MM.1S (cell line): Measurements from ENCODE around the gene P2RY6.

Source experiments
- DNase-seq: peaks from one replicate; pipeline ENCODE4 v3.0.0-alpha.2; 2015
- H2AFZ ChIP-seq: fragments of 300-600 bp; sonication (generic); 2 replicates; pipeline ENCODE4 v1.6.0; 2016; ENCODE audit warnings: antibody characterized with exemption, low read length
- H3F3A ChIP-seq: fragments of 300-600 bp; sonication (generic); 2 replicates; pipeline ENCODE4 v1.6.1; 2016; ENCODE audit warnings: mild to moderate bottlenecking, antibody characterized with exemption, low read length, moderate library complexity, mixed read lengths; ENCODE audit not compliant: insufficient read depth
- H3K27ac ChIP-seq: fragments of 300-600 bp; sonication (generic); 2 replicates; pipeline ENCODE4 v1.5.1; 2016; ENCODE audit warnings: mild to moderate bottlenecking, low read length
- H3K27me3 ChIP-seq: fragments of 300-600 bp; sonication (generic); replicated peaks from 2 replicates; pipeline ENCODE4 v1.6.0; 2016; ENCODE audit warnings: low read length; ENCODE audit not compliant: insufficient read depth
- H3K36me3 ChIP-seq: fragments of 300-600 bp; sonication (generic); replicated peaks from 2 replicates; pipeline ENCODE4 v1.6.1; 2016; ENCODE audit warnings: mild to moderate bottlenecking, low read length, mixed read lengths; ENCODE audit not compliant: insufficient read depth
- H3K4me1 ChIP-seq: fragments of 300-600 bp; sonication (generic); 2 replicates; pipeline ENCODE4 v1.6.1; 2016; ENCODE audit warnings: low read length, mixed read lengths
- H3K4me2 ChIP-seq: fragments of 300-600 bp; sonication (generic); 2 replicates; pipeline ENCODE4 v1.6.0; 2016; ENCODE audit warnings: low read depth, low read length
- H3K4me3 ChIP-seq: fragments of 300-600 bp; sonication (generic); 2 replicates; pipeline ENCODE4 v1.5.1; 2016; ENCODE audit warnings: low read length, mixed read lengths
- H3K79me2 ChIP-seq: fragments of 300-600 bp; sonication (generic); 2 replicates; pipeline ENCODE4 v1.6.1; 2016; ENCODE audit warnings: mixed run types, low read length, mixed read lengths
- H3K9ac ChIP-seq: fragments of 300-600 bp; sonication (generic); 2 replicates; pipeline ENCODE4 v1.6.1; 2016; ENCODE audit warnings: low read length, mixed read lengths
- H3K9me2 ChIP-seq: fragments of 300-600 bp; sonication (generic); replicated peaks from 2 replicates; pipeline ENCODE4 v1.6.1; 2016; ENCODE audit warnings: mild to moderate bottlenecking, low read length, mixed read lengths; ENCODE audit not compliant: insufficient read depth
- H3K9me3 ChIP-seq: fragments of 300-600 bp; sonication (generic); replicated peaks from 2 replicates; pipeline ENCODE4 v1.6.1; 2016; ENCODE audit warnings: mild to moderate bottlenecking, low read length, mixed read lengths; ENCODE audit not compliant: insufficient read depth
- H4K20me1 ChIP-seq: fragments of 300-600 bp; sonication (generic); 2 replicates; pipeline ENCODE4 v1.6.1; 2016; ENCODE audit warnings: mild to moderate bottlenecking, low read length, moderate library complexity, mixed read lengths; ENCODE audit not compliant: insufficient read depth
- CTCF ChIP-seq: fragments of 300-600 bp; sonication (generic); IDR thresholded peaks from 2 replicates; pipeline ENCODE4 v1.5.1; 2016; ENCODE audit warnings: antibody characterized with exemption, low read length, mixed read lengths
- EZH2 ChIP-seq: fragments of 300-600 bp; sonication (generic); optimal IDR thresholded peaks from 2 replicates; pipeline ENCODE3; 2017; ENCODE audit warnings: low read depth, mild to moderate bottlenecking, antibody characterized with exemption, low read length, mixed read lengths
- EZH2phosphoT487 ChIP-seq: fragments of 300-600 bp; sonication (generic); IDR thresholded peaks from 2 replicates; pipeline ENCODE4 v1.6.1; 2018; ENCODE audit warnings: antibody characterized with exemption, low read length

The P2RY6 gene

DNA sequence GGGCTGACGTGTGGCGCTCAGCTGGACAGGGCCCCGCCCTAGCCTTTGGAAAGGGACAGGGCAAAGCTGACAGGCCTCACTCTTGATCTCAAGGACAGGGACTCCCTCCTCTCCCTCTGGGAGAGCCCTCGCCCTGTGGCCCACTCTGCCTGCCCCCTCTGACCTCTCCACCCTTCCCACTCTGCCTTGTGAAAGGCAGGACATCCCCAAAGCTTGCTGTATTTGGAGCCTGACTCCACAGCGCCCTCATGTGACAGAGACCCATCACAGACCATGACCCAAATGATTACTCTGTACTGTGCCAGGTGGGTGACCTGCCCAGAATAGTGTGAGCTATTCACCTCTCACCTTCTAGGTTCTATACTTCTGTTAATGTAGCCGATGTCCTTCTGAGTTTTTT lies 35.3 kb upstream of the P2RY6 start:
- DNase-seq = peak; percentile 44
- no peak overlapping the region for H3K27ac ChIP-seq
- H3K9me3 ChIP-seq = no peaks in the 10 kb centered on the region
- no peaks in the 10 kb centered on the region for H3K36me3 ChIP-seq
- H2AFZ ChIP-seq = no peak overlapping the region
- no peak overlapping the region for H3K4me2 ChIP-seq
- no peaks in the 10 kb centered on the region for H3F3A ChIP-seq
- no peak overlapping the region for H3K9ac ChIP-seq
- no peaks in the 10 kb centered on the region for H4K20me1 ChIP-seq
- H3K9me2 ChIP-seq = no peaks in the 10 kb centered on the region
- no peaks in the 10 kb centered on the region for H3K79me2 ChIP-seq
- no peaks in the 10 kb centered on the region for H3K27me3 ChIP-seq
- H3K4me3 ChIP-seq = no peak overlapping the region
- no peaks in the 10 kb centered on the region for H3K4me1 ChIP-seq
- TF ChIP-seq CTCF = peak; percentile 71
- no peak for TF ChIP-seq EZH2phosphoT487

DNA sequence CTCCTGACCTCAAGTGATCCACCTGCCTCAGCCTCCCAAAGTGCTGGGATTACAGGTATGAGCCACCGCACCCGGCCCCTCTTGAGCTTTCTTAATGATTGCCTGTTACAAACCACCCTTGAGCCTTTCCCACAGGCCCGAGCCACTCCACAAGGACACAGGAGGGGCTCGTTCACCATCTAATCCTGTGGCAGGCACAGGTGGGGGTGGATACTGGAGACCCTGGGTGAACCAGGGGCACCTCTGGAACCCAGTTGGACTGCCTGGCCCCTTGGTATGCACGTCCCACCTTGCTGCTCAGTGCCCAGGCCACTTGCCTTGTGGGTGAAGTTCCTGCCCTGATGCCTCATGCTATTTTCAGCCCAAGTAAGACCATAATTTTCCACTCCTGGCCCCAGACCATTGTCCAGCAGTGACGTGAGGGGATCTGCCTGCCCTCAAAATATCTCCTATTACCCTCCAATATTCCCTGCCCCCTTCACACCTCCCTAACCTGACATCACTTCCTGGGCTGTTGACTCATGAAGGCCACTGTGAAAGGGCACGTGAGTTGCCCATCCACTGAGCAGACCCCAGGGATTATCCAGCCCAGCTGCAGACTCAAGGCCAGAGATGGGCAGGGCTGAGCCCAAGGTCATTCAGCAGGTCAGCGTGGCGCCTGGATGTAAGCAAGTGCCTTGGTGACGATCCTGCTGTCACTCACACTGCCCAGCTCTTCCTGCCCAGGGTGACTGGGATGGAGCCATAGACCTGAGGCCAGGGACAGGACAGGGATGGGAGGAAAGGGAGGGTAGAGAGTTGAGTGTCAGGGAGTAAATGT lies 34.5 kb upstream of the P2RY6 start:
- no peak overlapping the region for H3K9ac ChIP-seq
- H3K4me1 ChIP-seq = peaks cover 5% of the 10 kb centered on the region
- no peak for TF ChIP-seq EZH2
- no peak for TF ChIP-seq CTCF
- no peak for TF ChIP-seq EZH2phosphoT487
- H3K9me3 ChIP-seq = no peaks in the 10 kb centered on the region
- H3K4me2 ChIP-seq = no peak overlapping the region
- H3K79me2 ChIP-seq = no peaks in the 10 kb centered on the region
- H3K27ac ChIP-seq = no peak overlapping the region
- H3K9me2 ChIP-seq = no peaks in the 10 kb centered on the region
- no peak overlapping the region for H2AFZ ChIP-seq
- no peak overlapping the region for H3K4me3 ChIP-seq
- no peaks in the 10 kb centered on the region for H3F3A ChIP-seq
- H4K20me1 ChIP-seq = no peaks in the 10 kb centered on the region
- H3K27me3 ChIP-seq = no peaks in the 10 kb centered on the region
- H3K36me3 ChIP-seq = no peaks in the 10 kb centered on the region
- no peak for DNase-seq

- Histone ChIP-seq H4K20me1 (no peaks in the 10 kb centered on the region), H3K9ac (no peak overlapping the region), H3F3A (no peaks in the 10 kb centered on the region), H3K9me3 (no peaks in the 10 kb centered on the region), H3K27me3 (no peaks in the 10 kb centered on the region), H3K4me3 (no peak overlapping the region), H3K9me2 (no peaks in the 10 kb centered on the region), H3K36me3 (no peaks in the 10 kb centered on the region), H3K27ac (no peak overlapping the region), H3K79me2 (no peaks in the 10 kb centered on the region), H3K4me1 (peaks cover 9% of the 10 kb centered on the region), H2AFZ (no peak overlapping the region), H3K4me2 (no peak overlapping the region)
- DNase-seq = no peak
- TF ChIP-seq CTCF (no peak), EZH2phosphoT487 (no peak), EZH2 (no peak)
Measured at GRCh38 chr11:73239111-73239521, 33.0 kb upstream of the P2RY6 start.
